ENCODE data around the gene SOX11. TPM values are rescaled to one million over a fixed set of nuclear protein-coding genes. Genes with fewer than 3 reads are reported as not detected.
"Not testable (repeated sequence)": the region's sequence is repeated elsewhere in the genome, so short reads cannot be mapped to it uniquely, and the experiment has no call there.

The SOX11 gene
- total RNA-seq (ENCODE audit: unreplicated experiment) = 576 TPM
- long read RNA-seq, full-length matches to known transcripts = 731 of 731 reads
- long read RNA-seq, partial matches to known transcripts = 0 of 731 reads
- long read RNA-seq, other reads (novel, unspliced or antisense) = 0 of 731 reads

DNA sequence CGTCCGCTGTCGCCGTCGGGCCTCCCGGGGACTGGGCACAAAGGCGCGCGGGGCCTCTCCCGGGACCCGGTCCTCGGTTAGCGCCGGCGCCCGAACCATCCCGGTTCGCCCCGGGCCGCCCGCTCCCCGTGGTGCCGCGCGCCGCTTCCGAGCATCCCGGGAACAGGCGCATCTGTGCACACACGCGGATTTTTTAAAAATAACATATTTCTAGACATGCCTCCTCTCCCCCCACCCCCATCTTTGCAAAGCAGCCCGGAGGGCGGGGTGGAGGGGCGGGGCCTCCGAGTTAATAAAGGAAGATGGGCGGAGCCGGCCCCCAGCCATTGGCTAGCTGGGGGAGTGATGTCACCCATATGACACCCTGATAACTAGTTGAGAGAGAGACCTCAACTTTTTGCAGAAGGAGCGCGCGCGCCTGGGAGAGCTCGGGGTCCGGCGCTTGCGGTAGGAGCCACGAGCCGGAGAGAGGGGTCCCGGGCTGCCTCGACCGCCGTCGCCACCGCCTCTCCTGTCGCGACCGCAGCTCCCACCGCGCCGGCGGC lies at the start of gene SOX11:
SOX11 (plus strand) TSS at position 400 of the 545 bp plus-strand sequence. CDS start 338 bp downstream, outside the sequence.
- Mint-ChIP-seq H3K4me1 (ENCODE audit: low read depth, unreplicated experiment) (peaks cover 12% of the 10 kb centered on the region), H3K9me3 (ENCODE audit: unreplicated experiment) (peaks cover 44% of the 10 kb centered on the region), H3K4me3 (ENCODE audit: unreplicated experiment) (peak within 1 kb of the TSS; percentile 99), H3K36me3 (ENCODE audit: unreplicated experiment) (peaks cover 19% of the 10 kb centered on the region), H3K27ac (ENCODE audit: unreplicated experiment) (peak within 1 kb of the TSS; percentile 100), H3K27me3 (ENCODE audit: unreplicated experiment) (peaks cover 38% of the 10 kb centered on the region)
- TF ChIP-seq, protein P1, sequence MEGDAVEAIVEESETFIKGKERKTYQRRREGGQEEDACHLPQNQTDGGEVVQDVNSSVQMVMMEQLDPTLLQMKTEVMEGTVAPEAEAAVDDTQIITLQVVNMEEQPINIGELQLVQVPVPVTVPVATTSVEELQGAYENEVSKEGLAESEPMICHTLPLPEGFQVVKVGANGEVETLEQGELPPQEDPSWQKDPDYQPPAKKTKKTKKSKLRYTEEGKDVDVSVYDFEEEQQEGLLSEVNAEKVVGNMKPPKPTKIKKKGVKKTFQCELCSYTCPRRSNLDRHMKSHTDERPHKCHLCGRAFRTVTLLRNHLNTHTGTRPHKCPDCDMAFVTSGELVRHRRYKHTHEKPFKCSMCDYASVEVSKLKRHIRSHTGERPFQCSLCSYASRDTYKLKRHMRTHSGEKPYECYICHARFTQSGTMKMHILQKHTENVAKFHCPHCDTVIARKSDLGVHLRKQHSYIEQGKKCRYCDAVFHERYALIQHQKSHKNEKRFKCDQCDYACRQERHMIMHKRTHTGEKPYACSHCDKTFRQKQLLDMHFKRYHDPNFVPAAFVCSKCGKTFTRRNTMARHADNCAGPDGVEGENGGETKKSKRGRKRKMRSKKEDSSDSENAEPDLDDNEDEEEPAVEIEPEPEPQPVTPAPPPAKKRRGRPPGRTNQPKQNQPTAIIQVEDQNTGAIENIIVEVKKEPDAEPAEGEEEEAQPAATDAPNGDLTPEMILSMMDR (IDR thresholded peaks at IDR 0.05; ENCODE audit: partially characterized antibody, unreplicated experiment) = no peak
- DNase-seq = peak; percentile 97

DNA sequence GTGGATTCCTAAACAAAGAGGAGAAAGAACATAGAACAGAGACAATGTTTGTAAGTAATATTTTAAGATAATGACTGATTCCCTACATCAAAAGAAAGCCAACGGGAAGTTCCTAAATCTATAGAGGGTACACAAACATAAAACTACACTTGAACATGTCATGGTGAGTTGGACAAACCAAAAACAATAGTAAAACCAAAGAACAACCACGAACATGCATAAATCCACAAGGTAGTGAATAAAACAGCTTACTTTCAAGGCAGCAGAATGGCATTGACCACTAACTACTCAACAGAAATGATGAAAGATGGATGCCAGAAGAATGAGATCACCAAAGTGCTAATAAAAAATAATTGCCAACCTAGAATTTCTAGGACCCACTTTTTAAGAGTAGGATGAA lies 39.5 kb upstream of the SOX11 start:
- not testable (repeated sequence) for H3K27me3 Mint-ChIP-seq (ENCODE audit: unreplicated experiment); H3K9me3 Mint-ChIP-seq (ENCODE audit: unreplicated experiment); H3K4me1 Mint-ChIP-seq (ENCODE audit: low read depth, unreplicated experiment); H3K4me3 Mint-ChIP-seq (ENCODE audit: unreplicated experiment); H3K36me3 Mint-ChIP-seq (ENCODE audit: unreplicated experiment); H3K27ac Mint-ChIP-seq (ENCODE audit: unreplicated experiment); DNase-seq

- H3K9me3 Mint-ChIP-seq (ENCODE audit: unreplicated experiment); H3K4me1 Mint-ChIP-seq (ENCODE audit: low read depth, unreplicated experiment); DNase-seq; H3K4me3 Mint-ChIP-seq (ENCODE audit: unreplicated experiment); H3K27ac Mint-ChIP-seq (ENCODE audit: unreplicated experiment); H3K27me3 Mint-ChIP-seq (ENCODE audit: unreplicated experiment); H3K36me3 Mint-ChIP-seq (ENCODE audit: unreplicated experiment): not testable (repeated sequence)
Measured at GRCh38 chr2:5653756-5654155, 38.4 kb upstream of the SOX11 start.

DNA sequence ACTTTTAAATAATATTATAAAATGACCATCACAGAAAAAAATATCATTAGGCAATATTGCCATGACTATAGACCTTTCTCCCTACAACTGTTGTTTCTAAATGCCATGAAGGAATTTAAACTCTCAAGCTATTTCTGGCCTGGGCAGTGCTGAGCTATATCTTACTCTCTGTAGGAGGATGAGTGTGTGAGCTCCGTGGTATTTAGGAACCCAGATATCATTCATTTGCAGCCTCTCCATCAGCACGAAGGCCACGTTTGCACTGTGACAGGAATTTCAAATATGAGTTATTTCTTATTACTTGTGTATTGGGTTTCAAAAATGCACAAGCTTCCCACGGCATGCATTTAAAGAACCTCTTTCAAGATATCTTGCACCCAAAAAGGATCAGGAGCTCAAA lies 35.0 kb upstream of the SOX11 start:
- DNase-seq = no peak
- H3K27me3 Mint-ChIP-seq (ENCODE audit: unreplicated experiment) = no peaks in the 10 kb centered on the region
- no peaks in the 10 kb centered on the region for H3K9me3 Mint-ChIP-seq (ENCODE audit: unreplicated experiment)
- H3K4me1 Mint-ChIP-seq (ENCODE audit: low read depth, unreplicated experiment) = no peaks in the 10 kb centered on the region
- no peak overlapping the region for H3K27ac Mint-ChIP-seq (ENCODE audit: unreplicated experiment)
- TF ChIP-seq, protein P1 (IDR thresholded peaks at IDR 0.05; ENCODE audit: partially characterized antibody, unreplicated experiment) = no peak
- no peak overlapping the region for H3K4me3 Mint-ChIP-seq (ENCODE audit: unreplicated experiment)
- H3K36me3 Mint-ChIP-seq (ENCODE audit: unreplicated experiment) = peaks cover 7% of the 10 kb centered on the region

DNA sequence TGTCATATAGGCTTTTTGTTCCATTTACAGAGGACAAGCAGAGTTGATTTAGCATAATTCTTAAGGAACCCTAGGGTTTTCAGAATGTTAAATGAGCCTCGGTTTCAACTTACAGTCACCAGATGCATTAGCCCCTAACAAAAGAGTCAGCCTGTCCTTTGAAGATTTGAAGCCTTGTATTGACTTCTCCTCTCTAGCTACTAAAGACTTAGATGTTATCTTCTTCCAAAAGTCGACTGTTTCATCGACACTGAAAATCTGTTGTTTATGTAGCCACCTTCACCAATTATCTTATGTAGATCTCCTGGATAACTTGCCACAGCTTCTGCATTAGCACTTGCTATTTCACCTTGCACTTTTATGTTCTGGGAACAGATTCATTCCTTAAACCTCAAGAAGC lies 31.6 kb upstream of the SOX11 start:
- Mint-ChIP-seq H3K36me3 (ENCODE audit: unreplicated experiment) (peaks cover 7% of the 10 kb centered on the region), H3K4me1 (ENCODE audit: low read depth, unreplicated experiment) (peaks cover 7% of the 10 kb centered on the region), H3K4me3 (ENCODE audit: unreplicated experiment) (no peak overlapping the region), H3K9me3 (ENCODE audit: unreplicated experiment) (no peaks in the 10 kb centered on the region), H3K27ac (ENCODE audit: unreplicated experiment) (no peak overlapping the region), H3K27me3 (ENCODE audit: unreplicated experiment) (no peaks in the 10 kb centered on the region)
- TF ChIP-seq, protein P1 (IDR thresholded peaks at IDR 0.05; ENCODE audit: partially characterized antibody, unreplicated experiment) = no peak
- no peak for DNase-seq

DNA sequence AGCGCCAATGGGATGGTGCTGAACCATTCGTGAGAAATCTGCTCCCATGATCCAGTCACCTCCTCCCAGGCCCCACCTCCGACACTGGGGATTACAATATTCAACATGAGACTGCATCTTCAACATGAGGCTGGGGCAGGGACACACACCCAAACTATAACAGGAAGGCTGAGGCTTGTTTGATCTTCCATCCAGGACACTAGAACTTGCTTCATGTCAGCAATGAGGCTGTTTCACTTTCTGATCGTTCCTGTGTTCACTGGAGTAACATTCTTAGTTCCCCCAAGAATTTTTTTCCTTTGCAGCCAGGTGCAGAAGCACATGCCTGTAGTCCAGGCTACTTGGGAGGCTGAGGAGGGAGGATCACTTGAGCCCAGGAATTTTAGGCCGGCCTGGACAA lies 30.8 kb upstream of the SOX11 start:
- Mint-ChIP-seq H3K27ac (ENCODE audit: unreplicated experiment) (no peak overlapping the region), H3K36me3 (ENCODE audit: unreplicated experiment) (peaks cover 7% of the 10 kb centered on the region), H3K4me3 (ENCODE audit: unreplicated experiment) (no peak overlapping the region)

More for the DNA sequence above, 30.8 kb upstream of the SOX11 start:
- TF ChIP-seq, protein P1 (IDR thresholded peaks at IDR 0.05; ENCODE audit: partially characterized antibody, unreplicated experiment) = no peak
- H3K4me1 Mint-ChIP-seq (ENCODE audit: low read depth, unreplicated experiment) = peaks cover 11% of the 10 kb centered on the region
- no peak for DNase-seq
- no peaks in the 10 kb centered on the region for H3K27me3 Mint-ChIP-seq (ENCODE audit: unreplicated experiment)
- no peaks in the 10 kb centered on the region for H3K9me3 Mint-ChIP-seq (ENCODE audit: unreplicated experiment)

Data from glutamatergic neuron (in vitro differentiated cells).